Body of pancreas (tissue), 4 donors: ENCODE measurements around the gene CMC2. TPM values are rescaled to one million over a fixed set of nuclear protein-coding genes. Genes with fewer than 3 reads are reported as not detected.

Source experiments
- ATAC-seq: fragments of 150-250 bp; one replicate; pipeline ENCODE4 v1.9.1; 2016
- DNase-seq, 4 donors: peaks; one replicate each; pipeline ENCODE4 v3.0.0-alpha.2; 2019
- H3K27ac ChIP-seq, 4 donors: fragments of 200-600 bp; sonication (generic); 1 replicate in 3 of 4; 2 replicates in 1 of 4; pipeline versions ENCODE4 v1.5.1 to v1.6.1; 2016 to 2019; ENCODE audit warnings: mild to moderate bottlenecking in 1 of 4, mixed read lengths in 1 of 4, moderate library complexity in 1 of 4
- H3K27me3 ChIP-seq, 2 donors: fragments of 200-600 bp; sonication (generic); one replicate each; pipeline ENCODE4 v1.6.0; 2016; ENCODE audit warnings: mild to moderate bottlenecking in 1 of 2
- H3K36me3 ChIP-seq, 2 donors: fragments of 200-600 bp; sonication (generic); replicated peaks in 1 of 2; 2 replicates each; pipeline ENCODE4 v1.5.1; 2016; ENCODE audit warnings: low read depth in 2 of 2; ENCODE audit not compliant: insufficient read depth in 1 of 2
- H3K4me1 ChIP-seq: fragments of 200-600 bp; sonication (generic); one replicate; pipeline ENCODE4 v1.6.0; 2016
- H3K4me3 ChIP-seq, 2 donors: fragments of 200-600 bp; sonication (generic); 1 replicate in 1 of 2; 2 replicates in 1 of 2; pipeline ENCODE4 v1.5.1; 2016 to 2019
- H3K9me3 ChIP-seq, 3 donors: fragments of 200-600 bp; sonication (generic); 1 replicate in 2 of 3; 2 replicates in 1 of 3; pipeline ENCODE4 v1.5.1; 2016
- CTCF ChIP-seq, 7 experiments: fragments of 450-650 bp in 4 of 7; fragments of 200-600 bp in 3 of 7; sonication (generic) in 3 of 7; IDR thresholded peaks; one replicate each; pipeline ENCODE4 v1.5.1; 2016 to 2019; ENCODE audit warnings: antibody characterized with exemption in 7 of 7
- POLR2A ChIP-seq, 3 donors: fragments of 450-650 bp; IDR thresholded peaks; one replicate each; pipeline ENCODE4 v1.6.1; 2016; ENCODE audit warnings: antibody characterized with exemption in 3 of 3, mild to moderate bottlenecking in 2 of 3
- WGBS, 2 donors: methylation state at CpG; one replicate each; pipeline ENCODE4 v1.1.5; 2017; 5-methylcytosine and 5-hydroxymethylcytosine counted together
- intact Hi-C: fragments of 100-400 bp; cut with DNase I; formaldehyde crosslinking; loops from one replicate; pipeline ENCODE4 v1.15.1; 2023
- total RNA-seq, 2 donors: library from RNA; depleted of rRNA; stranded (reverse); fragments of >200 nt; gene quantifications; one replicate each; pipeline ENCODE4 v1.1.0, GENCODE V29; 2016

The CMC2 gene
- total RNA-seq, 2 donors from 2014 or later, result 15.5 to 23.6 TPM

- intact Hi-C loops, result no loop called here
- no peak overlapping the region for H3K27ac ChIP-seq
- peak; percentile 48 for ATAC-seq
- TF ChIP-seq CTCF (IDR thresholded peaks at IDR 0.05), result peak; percentile 18 to 46 (median 28)
- no peak for TF ChIP-seq POLR2A (IDR thresholded peaks at IDR 0.05)
- WGBS, 2 donors, result 8 to 30% methylated on average over 2 to 8 of the region's 8 CpGs
- H3K27me3 ChIP-seq, result no peaks in the 10 kb centered on the region
- H3K4me3 ChIP-seq, result no peak overlapping the region
- DNase-seq, result peak; percentile 39 to 65 (median 47)
- H3K36me3 ChIP-seq, result no peaks in the 10 kb centered on the region
- no peaks in the 10 kb centered on the region for H3K9me3 ChIP-seq
- no peaks in the 10 kb centered on the region for H3K4me1 ChIP-seq
Measured at GRCh38 chr16:80924372-80924978, 82.2 kb downstream of the CMC2 start.

GRCh38 chr16:80923356-80923755 is 83.3 kb downstream of the CMC2 start:
- ATAC-seq (no peak), DNase-seq (no peak)
- no peaks in the 10 kb centered on the region for H3K4me1 ChIP-seq
- no peak overlapping the region for H3K27ac ChIP-seq
- WGBS, 2 donors, result 81 to 86% methylated on average over 4 of the region's 4 CpGs
- no peaks in the 10 kb centered on the region for H3K9me3 ChIP-seq
- TF ChIP-seq POLR2A (IDR thresholded peaks at IDR 0.05) (no peak), CTCF (IDR thresholded peaks at IDR 0.05) (no peak)
- no peaks in the 10 kb centered on the region for H3K27me3 ChIP-seq
- no peaks in the 10 kb centered on the region for H3K36me3 ChIP-seq
- H3K4me3 ChIP-seq, result no peak overlapping the region
- intact Hi-C loops, result no loop called here

Other genes with a start within 250 kb of the CMC2 start
- 1 to 10 TPM; 1.6 to 7.8 TPM for gene CDYL2, start 202.3 kb downstream of the CMC2 start, total RNA-seq
- 1 to 10 TPM; 1.3 to 4.3 TPM for gene CENPN, start 329 bp upstream of the CMC2 start, total RNA-seq
- gene ATMIN, start 29.0 kb upstream of the CMC2 start, total RNA-seq, result 10 to 100 TPM; 15.6 to 15.8 TPM
- under 1 TPM; 0.33 to 0.52 TPM for gene C16orf46, start 70.4 kb upstream of the CMC2 start, total RNA-seq
- 10 to 100 TPM in 1 of 2 donors, 1 to 10 TPM in 1; 7.3 to 17.8 TPM for gene GCSH, start 89.5 kb upstream of the CMC2 start, total RNA-seq
- gene BCO1, start 231.8 kb upstream of the CMC2 start, total RNA-seq, result not detected